HAP-1 (cell line): ENCODE data around the gene CEP295NL.

Source experiments
- DNase-seq, 2 experiments: peaks; one replicate each; pipeline ENCODE4 v3.0.0-alpha.2; 2016 to 2020; ENCODE audit warnings: low spot score in 2 of 2
- H3K27me3 ChIP-seq: fragments of 250-450 bp; sonication (Bioruptor Pico); 2 replicates; pipeline ENCODE4 v1.5.1; 2020; ENCODE audit warnings: low read depth, mild to moderate bottlenecking, moderate library complexity
- H3K36me3 ChIP-seq: fragments of 250-450 bp; sonication (Bioruptor Pico); replicated peaks from 2 replicates; pipeline ENCODE4 v1.5.1; 2020; ENCODE audit warnings: mild to moderate bottlenecking
- H3K4me1 ChIP-seq: fragments of 250-450 bp; sonication (Bioruptor Pico); 2 replicates; pipeline ENCODE4 v1.5.1; 2020; ENCODE audit warnings: mild to moderate bottlenecking
- H3K4me3 ChIP-seq: fragments of 250-450 bp; sonication (Bioruptor Pico); 2 replicates; pipeline ENCODE4 v1.5.1; 2020; ENCODE audit warnings: mild to moderate bottlenecking, moderate library complexity
- H3K9me3 ChIP-seq: fragments of 250-450 bp; sonication (Bioruptor Pico); 2 replicates; pipeline ENCODE4 v1.5.1; 2020; ENCODE audit warnings: mild to moderate bottlenecking, moderate library complexity
- in situ Hi-C: fragments of 300-500 bp; cut with MboI; formaldehyde crosslinking; loops from 3 replicates; pipeline ENCODE4 v1.14.3; 2020; ENCODE audit warnings: low sequenced_read_pairs, inconsistent platforms, mixed read lengths

Gene CEP295NL

DNA sequence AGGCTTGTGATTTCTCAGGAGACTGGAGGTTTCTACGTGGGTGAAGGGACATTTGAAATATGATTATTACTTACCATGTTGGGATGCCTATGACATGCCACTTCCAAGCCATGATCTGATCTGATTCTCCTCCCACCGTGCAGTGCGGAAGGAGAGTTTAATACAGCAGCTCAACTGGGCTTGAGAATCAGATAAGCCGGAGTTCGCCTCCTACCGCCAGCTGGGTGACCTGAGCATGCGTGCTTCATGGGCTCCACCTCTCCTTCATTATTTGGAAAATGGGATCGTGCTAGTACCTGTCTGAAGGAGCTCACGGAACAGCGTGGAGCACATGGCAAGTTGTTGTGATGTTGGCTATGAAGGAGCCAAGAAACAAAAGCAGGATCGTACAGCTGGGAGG, 34.6 kb upstream of the CEP295NL start:
- H3K9me3 ChIP-seq, result no peaks in the 10 kb centered on the region
- no peak overlapping the region for H3K4me3 ChIP-seq
- no peaks in the 10 kb centered on the region for H3K4me1 ChIP-seq
- H3K27me3 ChIP-seq, result no peaks in the 10 kb centered on the region; the same call in none of the 2 replicates
- no peak for DNase-seq
- in situ Hi-C loops, result no loop called here
- no peaks in the 10 kb centered on the region for H3K36me3 ChIP-seq

DNA sequence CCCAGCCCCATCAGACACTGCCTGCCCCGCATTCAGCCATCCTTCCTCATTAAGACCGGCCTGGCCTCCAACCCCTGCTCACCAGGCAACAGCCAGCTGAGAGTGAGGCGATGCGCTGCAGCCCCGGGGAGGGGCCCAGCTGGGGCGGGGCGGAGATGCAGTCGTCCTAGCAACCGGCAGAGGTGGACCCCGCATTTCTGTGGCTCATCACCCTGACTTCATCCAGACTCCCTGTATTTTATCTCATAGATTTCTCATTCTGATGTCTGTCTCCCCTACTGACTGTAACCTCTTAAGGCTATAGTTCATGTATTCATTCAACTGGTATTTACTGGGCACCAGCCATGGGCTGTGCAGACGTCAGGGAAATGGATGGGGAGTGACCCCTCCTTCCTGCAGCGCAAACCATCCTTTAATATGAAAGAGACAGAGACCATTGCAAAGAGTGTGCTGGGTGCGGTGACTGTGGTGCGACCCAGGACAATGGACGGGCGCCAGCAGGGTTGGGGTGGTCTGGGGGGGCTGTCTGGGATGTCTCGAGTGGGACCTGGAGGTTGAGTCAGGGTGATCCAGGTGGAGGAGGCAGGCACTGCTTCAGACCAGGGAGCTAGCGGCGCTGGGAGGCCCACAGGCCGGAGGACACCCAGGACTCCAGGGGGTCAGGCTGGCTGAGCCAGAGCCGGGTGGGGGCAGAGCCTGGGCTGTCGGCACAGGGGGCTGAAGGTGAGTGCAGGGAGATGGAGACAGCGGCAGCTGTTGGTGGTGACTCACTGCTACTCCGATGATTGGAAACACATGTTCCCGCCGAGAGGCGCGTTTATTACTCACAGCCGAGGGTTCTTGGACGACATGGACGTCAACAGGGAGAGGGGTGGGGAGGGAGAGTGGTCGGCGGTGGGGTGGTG, 32.7 kb upstream of the CEP295NL start:
- DNase-seq, result no peak
- H3K4me3 ChIP-seq, result no peak overlapping the region
- in situ Hi-C loops, result no loop called here
- no peaks in the 10 kb centered on the region; the same call in none of the 2 replicates for H3K27me3 ChIP-seq
- no peaks in the 10 kb centered on the region for H3K36me3 ChIP-seq
- no peaks in the 10 kb centered on the region for H3K9me3 ChIP-seq
- H3K4me1 ChIP-seq, result no peaks in the 10 kb centered on the region

DNA sequence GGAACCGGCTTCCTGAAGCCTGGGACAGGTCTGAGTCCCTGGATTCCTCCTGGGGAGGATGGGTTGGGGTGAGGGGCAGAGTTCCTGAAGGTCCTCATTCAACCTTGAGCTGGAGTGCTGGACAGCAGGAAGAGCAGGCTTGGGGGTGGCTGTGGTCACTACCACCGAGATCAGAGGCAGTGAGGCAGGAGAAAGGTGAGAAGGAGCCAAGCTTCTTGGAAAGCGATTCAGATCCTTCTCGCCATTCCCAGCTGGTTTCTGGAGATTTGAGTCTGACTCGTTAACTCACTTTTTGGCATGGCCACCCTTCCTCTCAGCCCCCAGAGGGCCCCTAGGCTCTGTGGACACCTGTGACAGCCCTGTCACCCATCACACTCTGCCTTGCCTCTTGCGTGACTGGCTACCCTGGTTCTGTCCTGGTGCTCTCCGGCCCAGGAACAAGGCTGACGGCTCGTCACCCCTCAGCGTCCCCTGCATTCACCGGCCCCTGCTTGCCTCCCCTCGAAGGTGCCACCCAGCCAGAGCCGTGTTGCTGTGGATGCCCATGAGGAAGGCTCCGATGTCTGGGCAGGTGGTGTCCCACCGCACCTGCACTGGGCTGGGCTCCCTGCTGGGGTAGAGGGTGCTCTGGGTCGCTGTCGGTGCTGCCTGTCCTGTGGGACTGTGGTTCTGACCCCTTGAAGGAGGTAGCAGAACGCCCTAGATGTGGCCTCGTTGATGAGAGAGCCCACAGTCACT, 31.8 kb upstream of the CEP295NL start:
- Histone ChIP-seq H3K4me1 (no peaks in the 10 kb centered on the region), H3K9me3 (no peaks in the 10 kb centered on the region), H3K36me3 (no peaks in the 10 kb centered on the region), H3K27me3 (no peaks in the 10 kb centered on the region; the same call in 1 of the 2 replicates), H3K4me3 (no peak overlapping the region)
- in situ Hi-C loops, result no loop called here
- DNase-seq, result no peak

DNA sequence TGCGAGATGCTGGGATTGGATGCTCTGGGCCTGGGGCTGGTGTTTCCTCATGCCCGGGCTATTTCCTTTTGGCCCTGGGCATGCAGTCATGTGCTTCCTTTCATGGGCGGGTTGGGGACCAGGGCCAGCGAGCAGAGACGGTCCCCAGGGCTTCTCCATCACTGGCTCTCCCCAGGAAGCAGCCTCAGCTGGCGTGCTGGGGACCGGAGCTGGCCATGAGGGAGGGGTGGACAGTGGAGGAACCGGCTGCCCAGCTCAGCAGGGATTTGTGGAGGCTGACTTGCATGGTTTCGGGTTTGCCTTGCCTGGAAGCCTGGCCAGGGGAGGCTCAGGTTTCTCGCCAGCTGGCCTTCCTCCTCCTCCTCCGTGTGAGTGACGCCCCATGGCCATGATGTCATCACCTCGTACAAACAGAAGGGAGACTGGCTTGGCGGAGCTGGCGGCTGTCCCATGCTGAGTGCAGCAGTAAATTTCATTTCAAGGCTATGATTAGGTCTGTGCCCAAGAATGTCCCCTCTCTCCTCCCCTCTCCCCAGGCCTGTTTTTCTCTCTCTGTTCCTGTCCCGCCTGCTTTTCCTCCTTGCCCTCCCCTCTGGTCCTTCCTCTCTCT, 31.1 kb upstream of the CEP295NL start:
- Histone ChIP-seq H3K4me1 (no peaks in the 10 kb centered on the region), H3K4me3 (no peak overlapping the region), H3K9me3 (no peaks in the 10 kb centered on the region), H3K27me3 (no peaks in the 10 kb centered on the region; the same call in 1 of the 2 replicates), H3K36me3 (no peaks in the 10 kb centered on the region)
- in situ Hi-C loops, result no loop called here
- DNase-seq, result peak in 1 of 2 experiments; percentile 42

DNA sequence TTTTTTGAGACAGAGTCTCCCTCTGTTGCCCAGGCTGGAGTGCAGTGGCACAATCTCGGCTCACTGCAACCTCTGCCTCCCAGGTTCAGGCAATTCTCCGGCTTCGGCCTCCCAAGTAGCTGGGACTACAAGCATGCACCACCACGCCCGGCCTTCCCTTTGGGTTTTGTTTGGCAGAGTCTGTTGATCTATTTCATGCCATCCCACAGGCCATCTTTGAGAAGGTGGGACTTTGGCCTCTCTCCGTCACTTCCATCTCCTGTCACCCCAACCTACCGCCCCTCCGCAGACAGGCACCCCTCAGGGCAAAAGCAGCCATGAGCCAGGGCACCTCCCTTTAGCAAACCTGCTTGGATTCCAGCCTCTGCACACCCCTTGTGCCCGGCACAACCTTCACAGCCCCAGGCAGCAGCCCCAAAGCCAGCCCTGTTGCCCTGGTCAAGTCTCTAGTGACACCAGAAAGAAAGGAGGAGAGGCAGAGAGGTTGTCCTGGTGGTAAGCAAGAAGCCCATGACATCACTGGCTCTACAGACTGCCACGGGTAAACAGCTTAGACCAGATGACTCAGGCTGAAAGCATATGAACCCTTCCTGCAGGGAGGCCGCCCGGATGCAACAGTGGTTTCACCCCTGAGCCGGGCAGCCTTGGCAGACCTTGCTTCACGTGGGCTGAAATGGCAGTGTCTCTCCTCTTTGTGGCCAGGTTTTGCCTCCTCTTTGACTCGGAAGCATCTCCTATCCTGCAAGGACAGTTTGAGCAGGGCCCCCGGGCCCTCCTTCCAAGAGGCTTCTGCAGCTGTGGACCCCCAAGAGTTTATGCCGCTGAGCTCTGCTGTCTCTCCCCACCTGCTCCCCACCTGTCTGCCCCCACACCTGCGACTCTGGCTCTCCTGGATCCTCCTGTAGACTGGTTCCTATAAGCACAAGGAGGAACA, 30.3 kb upstream of the CEP295NL start:
- H3K9me3 ChIP-seq, result no peaks in the 10 kb centered on the region
- no peaks in the 10 kb centered on the region for H3K4me1 ChIP-seq
- H3K27me3 ChIP-seq, result no peaks in the 10 kb centered on the region; the same call in 1 of the 2 replicates
- no peak overlapping the region for H3K4me3 ChIP-seq
- no peaks in the 10 kb centered on the region for H3K36me3 ChIP-seq
- DNase-seq, result no peak
- in situ Hi-C loops, result no loop called here

DNA sequence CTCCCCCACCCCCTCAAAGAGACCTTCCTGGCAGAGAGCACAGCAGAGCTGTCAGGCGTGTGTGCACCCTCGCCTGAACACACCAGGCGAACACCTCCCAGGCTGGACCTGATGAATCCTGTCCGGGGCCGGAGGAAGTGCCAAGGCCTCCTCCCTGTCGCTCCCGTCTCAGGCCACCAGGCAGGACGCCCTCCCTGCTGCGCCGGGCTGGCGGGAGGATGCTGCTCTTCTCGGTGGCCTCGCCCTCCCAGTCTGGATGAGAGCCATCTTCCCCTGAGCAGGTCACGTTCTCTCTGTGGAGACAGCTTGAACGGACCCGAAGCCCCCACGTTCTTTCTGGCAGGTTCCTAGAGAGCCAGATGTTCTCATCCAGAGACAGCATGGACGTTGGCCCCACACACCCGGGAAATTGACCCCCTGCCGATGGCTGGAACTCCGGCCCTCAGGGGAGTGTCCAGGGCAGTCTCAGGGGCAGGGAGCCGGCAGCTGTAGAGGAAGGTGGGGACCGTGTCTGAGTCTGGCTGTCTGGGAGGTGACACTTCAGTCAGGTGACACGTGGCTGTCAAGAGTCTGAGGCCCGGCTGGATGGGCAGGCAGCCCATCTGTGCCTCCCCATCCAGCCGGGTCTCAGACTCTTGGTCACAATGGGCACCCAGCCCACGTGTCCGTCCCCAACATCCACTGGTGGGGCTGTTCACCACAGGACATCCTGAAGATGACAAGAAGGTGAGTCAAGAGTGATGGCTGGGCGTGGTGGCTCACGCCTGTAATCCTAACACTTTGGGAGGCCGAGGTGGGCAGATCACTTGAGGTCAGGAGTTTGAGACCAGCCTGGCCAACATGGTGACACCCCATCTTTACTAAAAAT, 27.1 kb upstream of the CEP295NL start:
- Histone ChIP-seq H3K27me3 (no peaks in the 10 kb centered on the region; the same call in 1 of the 2 replicates), H3K9me3 (no peaks in the 10 kb centered on the region), H3K36me3 (no peaks in the 10 kb centered on the region), H3K4me1 (peaks cover 3% of the 10 kb centered on the region; the same call in 1 of the 2 replicates), H3K4me3 (no peak overlapping the region)
- no peak for DNase-seq
- in situ Hi-C loops, result no loop called here

DNA sequence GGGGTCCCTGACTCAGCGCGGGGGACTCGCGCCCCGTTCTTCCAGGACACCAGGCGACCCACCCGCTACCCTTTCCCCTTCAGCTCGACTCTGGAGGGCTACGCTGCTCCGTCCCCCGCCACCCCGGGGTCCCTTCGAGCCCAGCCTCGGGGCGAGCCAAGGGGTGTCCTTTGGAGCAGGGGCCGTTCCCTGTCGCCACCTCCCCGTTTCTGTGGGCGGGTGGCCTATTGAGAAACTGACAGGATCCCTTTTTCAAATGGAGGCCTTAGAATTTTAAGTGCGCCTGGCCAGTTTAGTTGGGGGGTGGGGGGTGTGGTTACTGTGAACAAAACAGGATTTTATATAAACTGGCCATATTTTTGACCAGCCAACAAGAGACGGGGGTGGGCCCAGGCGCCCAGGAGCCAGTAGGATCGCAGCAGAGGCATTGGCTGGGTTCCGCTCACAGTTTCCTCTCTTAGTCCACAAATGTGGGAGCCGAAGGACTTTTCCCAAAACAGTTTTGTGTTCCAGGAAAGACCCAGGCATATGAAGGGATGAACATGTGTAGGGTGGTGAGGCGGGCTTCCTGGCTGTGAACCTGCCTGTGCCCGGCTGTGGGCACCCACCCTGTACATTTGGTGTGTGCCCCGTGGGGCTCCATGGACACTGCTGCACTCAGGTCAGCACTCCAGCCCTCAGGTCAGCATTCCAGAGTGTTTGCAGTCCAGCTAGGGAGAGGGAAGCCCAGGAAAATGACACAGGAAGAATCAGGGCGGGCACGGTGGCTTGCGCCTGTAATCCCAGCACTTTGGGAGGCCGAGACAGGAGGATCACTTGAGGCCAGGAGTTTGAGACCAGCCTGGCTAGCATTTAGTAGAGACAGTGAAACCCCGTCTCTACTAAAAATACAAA, 22.9 kb upstream of the CEP295NL start:
- Histone ChIP-seq H3K27me3 (no peaks in the 10 kb centered on the region), H3K4me1 (peaks cover 8% of the 10 kb centered on the region), H3K4me3 (peak overlapping the region; percentile 27), H3K9me3 (no peaks in the 10 kb centered on the region), H3K36me3 (no peaks in the 10 kb centered on the region)
- in situ Hi-C loops, result no loop called here
- peak in 1 of 2 experiments; percentile 52 for DNase-seq

DNA sequence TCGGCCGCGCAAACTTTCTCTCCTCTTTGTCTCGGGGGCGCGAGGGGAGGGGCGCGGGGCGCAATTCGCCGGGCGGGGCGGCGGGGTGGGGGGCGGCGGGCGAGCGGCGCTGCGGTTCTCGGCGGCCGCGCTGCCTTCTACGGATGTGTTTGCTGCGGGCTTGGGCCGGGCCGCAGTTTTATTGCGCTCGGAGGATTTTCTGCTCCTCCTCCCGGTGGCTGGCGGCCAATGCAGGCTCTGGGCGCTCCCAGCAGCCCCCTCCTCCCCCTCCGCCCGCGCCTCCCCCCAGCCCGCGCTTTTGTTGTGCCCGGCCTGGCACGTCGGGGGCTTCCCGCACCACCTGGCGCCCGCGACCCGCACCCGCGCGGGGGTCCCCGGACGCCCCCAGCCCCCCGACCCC, 22.2 kb upstream of the CEP295NL start, which contains the start of gene TIMP2:
Gene TIMP2 (minus strand): TSS at position 154 of the 400 bp plus-strand sequence. CDS start 299 bp downstream, outside the sequence.
- Histone ChIP-seq H3K27me3 (no peaks in the 10 kb centered on the region), H3K4me3 (peak within 1 kb of the TSS; percentile 34), H3K4me1 (peaks cover 8% of the 10 kb centered on the region), H3K36me3 (no peaks in the 10 kb centered on the region), H3K9me3 (no peaks in the 10 kb centered on the region)
- in situ Hi-C loops, result no loop called here
- peak; percentile 84 to 92 for DNase-seq

DNA sequence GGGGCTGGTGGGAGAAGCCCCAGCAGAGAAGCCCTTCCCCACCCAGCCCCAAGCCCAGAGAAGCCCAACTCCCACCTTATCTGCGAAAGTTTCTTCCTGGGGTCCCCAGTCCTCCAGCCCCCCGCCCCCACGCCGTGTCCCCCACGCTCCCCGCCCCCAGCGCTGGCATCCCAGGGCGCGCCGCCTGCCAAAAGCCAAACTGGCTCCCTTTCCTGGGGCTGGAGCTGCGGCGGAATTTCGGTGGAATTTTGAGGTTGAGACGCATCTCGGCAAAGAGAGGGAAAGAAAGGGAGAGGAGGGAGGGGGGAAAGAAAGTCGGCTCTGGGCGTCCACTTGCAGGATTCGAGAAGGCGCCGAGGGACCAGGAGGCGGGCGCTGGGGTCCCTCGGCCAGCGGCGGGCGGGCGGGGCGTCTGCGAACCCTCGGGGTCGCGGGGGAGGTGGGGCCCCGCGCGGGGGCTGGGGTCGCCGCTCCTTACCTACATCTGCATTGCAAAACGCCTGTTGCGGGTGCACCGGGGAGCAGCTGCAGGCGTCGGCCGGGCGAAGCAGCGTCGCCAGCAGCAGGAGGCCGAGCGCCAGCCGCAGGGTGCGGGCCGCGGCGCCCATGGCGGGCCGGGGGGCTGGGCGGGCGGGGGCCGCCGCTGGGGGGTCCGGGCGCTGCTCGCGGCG, 21.6 kb upstream of the CEP295NL start:
- H3K27me3 ChIP-seq, result no peaks in the 10 kb centered on the region
- peak overlapping the region; percentile 34 for H3K4me3 ChIP-seq
- H3K4me1 ChIP-seq, result peaks cover 8% of the 10 kb centered on the region
- no peaks in the 10 kb centered on the region for H3K9me3 ChIP-seq
- peak; percentile 39 to 61 for DNase-seq
- in situ Hi-C loops, result no loop called here
- no peaks in the 10 kb centered on the region for H3K36me3 ChIP-seq

DNA sequence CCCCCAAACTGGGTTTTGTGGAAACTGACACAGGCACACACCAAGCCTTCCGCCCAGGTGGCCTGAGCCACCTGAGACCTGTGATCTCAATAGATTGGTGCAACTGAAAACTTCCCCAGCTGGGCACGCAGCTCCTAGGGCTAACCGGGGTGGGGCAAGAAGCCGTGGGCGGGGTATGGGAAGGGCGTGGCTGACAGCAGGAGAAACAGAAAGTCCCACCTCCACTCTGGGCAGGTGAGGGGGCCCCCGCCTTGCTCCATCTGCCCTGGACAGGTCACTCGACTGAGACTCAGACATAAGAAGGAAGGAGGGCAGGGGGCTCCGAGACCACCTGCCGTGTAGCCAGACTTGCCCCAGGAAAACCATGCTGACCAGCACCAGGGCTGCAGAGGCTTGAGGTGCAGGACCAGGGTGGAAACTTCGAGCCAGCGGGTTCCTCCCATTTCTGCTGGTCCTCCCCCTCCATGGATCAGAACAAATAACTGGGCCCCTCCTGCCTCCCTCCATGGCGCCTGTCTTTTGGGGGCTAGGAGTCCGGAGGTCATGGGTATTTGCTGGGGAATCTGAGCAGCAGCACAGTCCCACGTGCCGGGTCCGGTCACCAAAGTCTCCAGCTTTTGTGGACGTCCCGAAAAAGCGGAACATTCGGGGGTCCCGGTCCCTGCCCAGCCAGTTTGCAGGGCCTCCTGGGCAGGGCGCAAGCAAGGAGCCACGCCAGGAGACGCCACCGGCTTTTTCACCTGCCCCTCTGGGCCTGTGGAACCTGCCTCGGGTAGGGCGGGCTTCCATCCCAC, 20.9 kb upstream of the CEP295NL start:
- in situ Hi-C loops, result no loop called here
- no peaks in the 10 kb centered on the region for H3K9me3 ChIP-seq
- H3K4me3 ChIP-seq, result peak overlapping the region; percentile 34
- peak; percentile 26 to 75 for DNase-seq
- H3K36me3 ChIP-seq, result no peaks in the 10 kb centered on the region
- no peaks in the 10 kb centered on the region for H3K27me3 ChIP-seq
- peaks cover 8% of the 10 kb centered on the region for H3K4me1 ChIP-seq
